ENCODE results near the gene GALNTL6.

- TF ChIP-seq YY1 (IDR thresholded peaks at IDR 0.05; ENCODE audit: insufficient read depth, insufficient read length), result no peak
- no peak for TF ChIP-seq SUZ12 (IDR thresholded peaks at IDR 0.05; ENCODE audit: extremely low read depth, insufficient read depth, insufficient read length)
- no peak for TF ChIP-seq ZNF274 (IDR thresholded peaks at IDR 0.05; ENCODE audit: low read depth, low read length)
Measured at GRCh38 chr4:171812665-171813525, at the start of gene GALNTL6.
